HG02840 (cell line): Measurements from ENCODE around the gene DOCK10.
"Not testable (repeated sequence)": the region's sequence is repeated elsewhere in the genome, so short reads cannot be mapped to it uniquely, and the experiment has no call there.

ENCODE experiments used
- ATAC-seq: cut with Tn5 transposase; IDR thresholded peaks from one replicate; pipeline ENCODE4 v1.9.1; 2021; ENCODE audit warnings: mild to moderate bottlenecking, moderate library complexity, moderate number of reproducible peaks; ENCODE audit not compliant: unreplicated experiment, low FRiP score

The DOCK10 gene

DNA sequence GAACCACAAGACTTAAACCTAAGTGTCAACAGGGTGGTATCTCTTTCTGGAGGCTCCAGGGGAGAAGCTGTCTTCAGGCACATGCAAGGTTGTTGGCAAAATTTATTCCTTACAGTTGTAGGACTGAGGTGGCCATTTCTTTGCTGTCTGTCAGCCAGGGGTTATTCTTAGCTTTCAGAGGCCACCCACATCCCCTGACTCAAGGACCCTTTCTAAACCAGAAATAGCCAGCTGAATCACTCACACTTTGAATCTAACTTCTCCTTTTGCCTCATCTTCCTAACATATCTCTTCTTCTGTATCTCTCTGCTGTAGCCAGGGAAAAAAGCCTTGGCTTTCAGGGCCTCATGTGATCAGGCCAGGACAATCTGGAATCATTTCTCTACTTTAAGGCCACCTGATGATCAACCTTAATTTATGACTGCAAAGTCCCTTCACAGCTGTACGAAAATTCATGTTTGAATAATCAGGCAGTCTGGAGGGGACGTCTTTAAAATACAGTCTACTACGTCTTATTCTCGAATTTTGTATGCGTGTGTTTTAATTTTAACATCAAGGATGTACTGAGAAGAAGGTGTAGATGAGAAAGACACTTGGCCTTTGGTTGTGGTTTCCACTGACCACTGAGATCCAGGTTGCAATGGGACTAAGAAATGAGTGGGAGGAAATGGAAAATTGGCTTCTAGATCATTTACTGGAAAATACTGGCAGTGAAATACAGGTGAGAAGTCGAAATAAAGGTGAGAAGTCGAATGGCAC is 90.4 kb downstream of the DOCK10 start:
- ATAC-seq = no peak

DNA sequence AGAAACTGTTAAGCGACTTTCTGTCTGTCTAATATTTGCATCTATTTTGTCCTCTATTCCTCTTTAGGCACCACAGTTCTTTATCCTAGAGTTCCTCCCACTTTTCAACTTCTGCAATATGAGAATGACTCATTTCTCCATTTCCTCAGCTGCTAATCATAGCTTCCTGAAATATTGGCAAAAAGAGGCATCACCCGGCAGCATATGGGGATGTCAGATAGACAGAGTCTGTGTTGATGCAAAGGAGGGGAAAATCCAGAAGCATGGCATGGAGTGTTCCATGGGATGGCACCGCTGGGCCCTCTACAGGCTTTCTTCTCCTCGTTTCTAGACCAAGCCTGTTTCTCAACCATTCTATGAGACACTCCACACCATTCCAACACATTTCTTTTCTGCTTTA is 93.4 kb downstream of the DOCK10 start:
- ATAC-seq = no peak

DNA sequence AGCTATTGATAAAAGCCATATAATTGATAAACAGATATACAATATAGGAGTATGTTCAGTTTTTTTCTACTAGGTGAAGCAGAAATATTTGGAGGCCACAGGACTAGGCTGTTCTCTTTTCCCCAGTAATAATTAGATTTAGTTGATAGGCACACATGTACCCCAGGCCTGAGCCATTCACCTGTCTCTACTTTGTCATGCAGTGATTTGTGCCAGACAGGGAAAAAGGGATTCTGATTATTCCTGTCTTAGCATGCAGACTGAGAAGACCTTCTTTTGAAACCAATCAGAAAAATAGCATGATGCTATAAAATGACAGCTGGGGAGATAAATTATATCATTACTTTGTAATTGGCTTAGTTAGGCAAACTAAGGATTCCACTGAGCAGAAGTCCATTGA is 94.3 kb downstream of the DOCK10 start:
- ATAC-seq = no peak

DNA sequence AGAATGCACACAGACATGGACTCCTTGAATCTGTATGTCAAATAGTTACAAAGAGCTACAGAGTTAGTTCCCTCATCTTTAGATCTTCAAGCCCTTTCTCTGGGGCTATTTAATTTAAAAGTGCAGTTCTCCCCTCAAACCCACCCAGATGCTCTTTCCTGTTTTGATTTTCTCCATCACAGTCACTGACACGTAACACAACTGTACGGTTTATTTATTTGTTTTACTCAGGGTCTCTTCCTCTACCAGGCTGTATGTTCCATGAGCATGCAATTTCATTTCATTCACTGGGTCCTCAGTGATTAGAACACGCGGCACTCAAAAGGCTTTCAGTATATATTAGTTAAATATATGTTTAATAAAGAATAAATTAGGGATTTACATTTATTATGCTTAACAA is 94.7 kb downstream of the DOCK10 start:
- ATAC-seq = no peak

GRCh38 chr2:224946895-224947294 is 95.4 kb downstream of the DOCK10 start:
- ATAC-seq = peak; percentile 59

DNA sequence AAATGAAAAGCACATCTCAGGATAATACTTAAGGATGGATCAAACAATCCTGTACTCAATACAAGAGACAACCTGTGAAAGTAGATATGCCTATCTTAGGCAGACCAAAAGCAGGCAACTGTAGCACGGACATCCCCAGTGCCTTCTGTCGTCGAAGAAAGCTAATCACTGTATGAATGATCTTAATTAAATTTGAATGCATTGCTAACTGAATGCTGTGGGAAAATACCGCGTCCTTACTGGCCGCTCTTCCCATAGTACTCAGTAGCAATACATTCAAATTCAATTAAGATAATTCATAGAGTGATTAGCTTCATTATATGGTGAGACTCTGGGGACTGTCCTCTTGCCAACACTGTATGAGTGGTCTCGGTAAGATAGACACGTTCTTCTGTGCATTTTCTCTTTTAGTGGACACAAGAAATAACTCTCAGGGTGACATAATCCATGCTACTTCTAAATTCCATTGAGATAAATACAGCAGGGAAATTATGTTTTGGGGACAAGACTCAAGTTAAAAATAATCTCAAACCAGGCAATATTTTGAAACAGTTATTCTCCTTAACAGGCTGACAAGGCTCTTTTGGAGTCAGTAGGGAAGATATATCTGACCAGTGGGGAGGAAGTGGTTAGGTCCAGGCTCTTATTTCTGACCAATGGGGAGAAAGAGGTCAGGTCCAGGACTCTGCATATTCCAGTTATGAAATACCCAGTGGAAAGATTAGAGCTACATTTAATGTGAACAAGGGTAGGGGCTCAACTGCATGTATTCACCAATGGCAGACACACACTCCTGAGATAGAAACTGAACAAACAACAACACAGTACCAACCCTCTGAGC is 97.3 kb downstream of the DOCK10 start:
- ATAC-seq = no peak

- not testable (repeated sequence) for ATAC-seq
Observed at GRCh38 chr2:224943601-224944041, 98.6 kb downstream of the DOCK10 start.

DNA sequence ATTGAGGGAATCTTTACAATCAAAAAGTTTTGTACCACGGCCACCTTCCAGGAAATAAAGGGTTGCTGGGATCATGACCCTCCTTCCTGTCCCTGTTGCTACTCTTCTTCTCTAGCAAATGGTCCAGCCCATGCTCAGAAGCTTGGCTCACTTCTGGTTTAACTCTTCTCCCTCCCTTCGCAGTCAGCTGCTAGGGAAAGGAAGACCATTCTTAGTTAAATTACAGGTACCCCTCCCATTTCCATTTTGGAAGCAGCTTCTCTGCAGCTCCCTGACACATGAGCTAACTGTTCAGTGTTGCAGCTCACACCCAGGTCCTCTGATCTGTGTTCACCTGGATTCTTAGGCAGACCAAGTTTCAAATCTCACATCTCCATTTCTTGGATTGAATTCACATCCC is 100.3 kb downstream of the DOCK10 start:
- ATAC-seq = no peak

GRCh38 chr2:224940618-224941017 is 101.7 kb downstream of the DOCK10 start:
- ATAC-seq = no peak

- ATAC-seq = no peak
Observed at GRCh38 chr2:224938651-224939182, 103.6 kb downstream of the DOCK10 start.

- peak; percentile 83 for ATAC-seq
Observed at GRCh38 chr2:224937887-224938286, 104.4 kb downstream of the DOCK10 start.

- no peak for ATAC-seq
Observed at GRCh38 chr2:224934526-224935188, 107.6 kb downstream of the DOCK10 start.

DNA sequence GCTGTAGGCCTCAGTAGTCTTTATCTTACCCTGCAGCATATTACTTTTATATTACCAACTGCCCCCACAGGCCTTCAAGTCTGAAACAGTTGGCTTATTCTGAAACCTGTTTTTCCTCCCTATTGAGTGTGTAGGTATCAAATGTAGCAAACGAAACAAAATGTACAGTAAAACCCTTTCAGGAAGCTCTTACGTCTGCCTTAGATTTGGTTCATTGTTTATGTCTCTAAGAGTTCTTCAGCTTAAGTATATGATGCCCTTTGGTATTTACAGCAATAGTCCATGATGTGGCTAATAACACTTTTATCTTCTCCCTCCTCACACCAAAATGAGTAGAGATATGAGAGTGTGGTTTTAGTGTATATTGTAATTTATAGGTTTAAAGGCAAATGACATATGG is 108.8 kb downstream of the DOCK10 start:
- ATAC-seq = no peak

DNA sequence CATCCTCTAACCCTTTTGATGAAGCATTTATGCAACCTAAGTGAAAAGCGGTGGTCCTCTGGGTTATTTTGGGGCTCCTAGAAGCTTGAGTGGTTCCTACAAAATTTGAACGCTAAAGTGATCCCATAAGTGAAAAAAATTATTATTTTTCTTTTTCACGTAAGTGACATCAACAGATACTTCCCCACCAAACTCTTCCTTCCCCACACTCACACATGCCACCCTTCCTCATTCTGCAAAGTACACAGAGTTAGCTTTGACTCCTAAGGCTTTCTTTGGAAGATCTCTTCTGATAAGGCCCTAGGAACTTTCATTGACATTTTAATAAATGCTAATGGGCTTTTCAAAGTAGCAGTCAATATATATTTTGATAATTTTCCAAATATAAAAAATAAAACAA is 109.7 kb downstream of the DOCK10 start:
- no peak for ATAC-seq

DNA sequence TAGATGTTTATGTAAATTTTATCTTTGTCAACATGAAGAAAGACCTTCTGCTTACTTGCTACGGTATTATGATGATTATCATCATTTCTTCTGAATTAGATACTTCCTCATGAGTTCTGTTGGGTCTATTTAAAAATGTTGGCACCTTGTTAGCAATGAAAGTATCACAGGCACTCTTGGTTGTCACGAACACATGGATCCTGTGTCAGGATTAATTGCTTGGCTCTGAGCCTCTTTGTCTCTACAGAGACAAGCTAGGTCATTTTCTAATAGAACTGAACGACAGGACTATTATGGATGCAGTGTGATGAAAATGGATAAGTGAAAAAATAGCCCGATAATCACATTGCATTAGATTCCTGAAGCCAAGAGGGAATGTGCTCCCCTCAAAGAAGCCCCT is 110.3 kb downstream of the DOCK10 start:
- no peak for ATAC-seq

- no peak for ATAC-seq
Observed at GRCh38 chr2:224930990-224931389, 111.3 kb downstream of the DOCK10 start.

- no peak for ATAC-seq
Observed at GRCh38 chr2:224930124-224930523, 112.1 kb downstream of the DOCK10 start.

GRCh38 chr2:224929512-224929911 is 112.8 kb downstream of the DOCK10 start:
- no peak for ATAC-seq

GRCh38 chr2:224927646-224928173 is 114.6 kb downstream of the DOCK10 start:
- ATAC-seq = no peak

GRCh38 chr2:224927011-224927410 is 115.3 kb downstream of the DOCK10 start:
- ATAC-seq = no peak

DNA sequence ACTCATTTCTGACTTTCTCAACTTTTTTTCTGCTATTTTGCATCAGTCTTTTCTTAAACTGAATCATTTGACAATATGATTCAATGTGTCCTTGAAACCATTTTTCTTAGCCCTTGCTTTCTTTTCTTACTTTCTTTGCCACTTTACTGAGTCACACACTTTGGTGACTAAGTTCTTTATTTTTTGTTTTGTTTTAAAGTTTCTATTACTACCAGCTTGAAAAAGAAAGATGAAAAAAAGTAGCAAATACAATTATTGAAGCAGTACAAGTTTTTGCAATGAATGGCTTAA is 116.5 kb downstream of the DOCK10 start:
- ATAC-seq = peak; percentile 29
